ENCODE measurements around the gene PRELID3B.

DNA sequence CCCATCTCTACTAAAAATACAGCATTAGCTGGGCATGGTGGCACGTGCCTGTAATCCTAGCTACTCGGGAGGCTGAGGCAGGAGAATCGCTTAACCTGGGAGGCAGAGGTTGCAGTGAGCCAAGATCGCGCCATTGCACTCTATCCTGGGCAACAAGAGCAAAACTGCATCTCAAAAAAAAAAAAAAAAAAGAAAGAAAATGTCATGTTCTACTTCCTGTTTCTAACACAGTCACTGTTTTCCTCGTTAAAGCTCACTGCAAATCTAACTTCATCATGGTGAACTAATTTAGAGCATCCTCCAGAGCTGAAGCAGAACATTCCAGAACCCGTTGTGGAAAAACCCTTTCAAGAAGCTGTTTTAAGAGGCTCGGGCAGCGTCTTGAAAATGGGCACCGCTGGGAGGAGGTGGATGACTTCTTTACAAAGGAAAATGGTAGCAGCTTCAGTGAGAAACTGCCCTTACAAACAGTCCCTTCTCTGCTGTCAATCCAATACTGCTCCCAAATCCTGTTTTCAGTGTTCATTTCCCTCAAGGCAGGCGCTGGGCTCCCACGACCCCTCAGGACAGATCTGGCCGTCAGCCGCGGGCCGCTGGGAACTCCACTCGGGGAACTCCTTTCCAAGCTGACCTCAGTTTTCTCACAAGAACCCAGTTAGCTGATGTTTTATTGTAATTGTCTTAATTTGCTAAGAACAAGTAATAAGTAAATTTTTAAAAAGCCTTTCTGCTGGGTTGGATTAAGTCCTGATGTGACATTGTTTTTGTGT lies 48.0 kb downstream of the PRELID3B start:
- TF ChIP-seq POLR2AphosphoS5 (IDR thresholded peaks at IDR 0.05) (no peak), EP300 (IDR thresholded peaks at IDR 0.05) (no peak)
- TF ChIP-seq, protein P1, sequence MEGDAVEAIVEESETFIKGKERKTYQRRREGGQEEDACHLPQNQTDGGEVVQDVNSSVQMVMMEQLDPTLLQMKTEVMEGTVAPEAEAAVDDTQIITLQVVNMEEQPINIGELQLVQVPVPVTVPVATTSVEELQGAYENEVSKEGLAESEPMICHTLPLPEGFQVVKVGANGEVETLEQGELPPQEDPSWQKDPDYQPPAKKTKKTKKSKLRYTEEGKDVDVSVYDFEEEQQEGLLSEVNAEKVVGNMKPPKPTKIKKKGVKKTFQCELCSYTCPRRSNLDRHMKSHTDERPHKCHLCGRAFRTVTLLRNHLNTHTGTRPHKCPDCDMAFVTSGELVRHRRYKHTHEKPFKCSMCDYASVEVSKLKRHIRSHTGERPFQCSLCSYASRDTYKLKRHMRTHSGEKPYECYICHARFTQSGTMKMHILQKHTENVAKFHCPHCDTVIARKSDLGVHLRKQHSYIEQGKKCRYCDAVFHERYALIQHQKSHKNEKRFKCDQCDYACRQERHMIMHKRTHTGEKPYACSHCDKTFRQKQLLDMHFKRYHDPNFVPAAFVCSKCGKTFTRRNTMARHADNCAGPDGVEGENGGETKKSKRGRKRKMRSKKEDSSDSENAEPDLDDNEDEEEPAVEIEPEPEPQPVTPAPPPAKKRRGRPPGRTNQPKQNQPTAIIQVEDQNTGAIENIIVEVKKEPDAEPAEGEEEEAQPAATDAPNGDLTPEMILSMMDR (IDR thresholded peaks at IDR 0.05): no peak

All from upper lobe of left lung (tissue), 4 donors.